Mucosa of descending colon (tissue), 3 donors: ENCODE data around the gene RAD51B. TPM values are rescaled to one million over a fixed set of nuclear protein-coding genes. Genes with fewer than 3 reads are reported as not detected.

Experiments
- ATAC-seq: fragments of 200-7000 bp; cut with Tn5 transposase; one replicate; pipeline ENCODE4 v1.9.1; 2020; ENCODE audit warnings: mild to moderate bottlenecking, moderate library complexity
- DNase-seq, 3 donors: peaks; one replicate each; pipeline ENCODE4 v3.0.0-alpha.2; 2020
- H3K36me3 ChIP-seq: fragments of 200-600 bp; one replicate; pipeline ENCODE4 v1.8.0; 2021; ENCODE audit warnings: low read depth, mild to moderate bottlenecking
- H3K4me1 ChIP-seq: fragments of 200-600 bp; one replicate; pipeline ENCODE4 v1.8.0; 2021; ENCODE audit warnings: low read depth, mild to moderate bottlenecking
- H3K4me3 ChIP-seq: fragments of 200-600 bp; one replicate; pipeline ENCODE4 v1.8.0; 2021; ENCODE audit warnings: mild to moderate bottlenecking
- H3K9me3 ChIP-seq: fragments of 200-600 bp; one replicate; pipeline ENCODE4 v1.8.0; 2021; ENCODE audit warnings: mild to moderate bottlenecking
- CTCF ChIP-seq: fragments of 200-600 bp; IDR thresholded peaks from one replicate; pipeline ENCODE4 v1.8.0; 2022; ENCODE audit warnings: antibody characterized with exemption, mild to moderate bottlenecking
- intact Hi-C, 2 donors: fragments of 100-400 bp; cut with DNase I in 1 of 2; cut with micrococcal nuclease in 1 of 2; formaldehyde crosslinking; loops; one replicate each; pipeline versions ENCODE4 v1.11.0 to v1.11.1; 2022; cut with DNase I, micrococcal nuclease
- total RNA-seq, 3 donors: library from RNA; stranded (reverse); fragmentation: NEBNext Ultra II Directional in 2 of 3; extraction: Animal tissue kit (Norgen Biotek cat#: 25700) in 2 of 3; gene quantifications; one replicate each; pipeline versions ENCODE4 v1.2.1 to v1.2.4, GENCODE V29; 2021 to 2023
- donor health status: DM: no; HTN: no; CAD: no; lungs with moderate emphysema.
- donor health status: DM: no; HTN: no; CAD: no.
- donor health status: DM: no; HTN: yes; CAD: no.

Gene RAD51B
- total RNA-seq, 3 donors from 2014 or later = 15.8 to 23.3 (median 20.9) TPM

- DNase-seq = no peak
- Histone ChIP-seq H3K36me3 (no peaks in the 10 kb centered on the region), H3K4me3 (no peak overlapping the region), H3K9me3 (no peaks in the 10 kb centered on the region), H3K4me1 (peaks cover 19% of the 10 kb centered on the region)
- peak; percentile 60 for ATAC-seq
- TF ChIP-seq CTCF = no peak
- intact Hi-C loops = no loop called here
Observed at GRCh38 chr14:67971627-67972625, 152.3 kb downstream of the RAD51B start.

DNA sequence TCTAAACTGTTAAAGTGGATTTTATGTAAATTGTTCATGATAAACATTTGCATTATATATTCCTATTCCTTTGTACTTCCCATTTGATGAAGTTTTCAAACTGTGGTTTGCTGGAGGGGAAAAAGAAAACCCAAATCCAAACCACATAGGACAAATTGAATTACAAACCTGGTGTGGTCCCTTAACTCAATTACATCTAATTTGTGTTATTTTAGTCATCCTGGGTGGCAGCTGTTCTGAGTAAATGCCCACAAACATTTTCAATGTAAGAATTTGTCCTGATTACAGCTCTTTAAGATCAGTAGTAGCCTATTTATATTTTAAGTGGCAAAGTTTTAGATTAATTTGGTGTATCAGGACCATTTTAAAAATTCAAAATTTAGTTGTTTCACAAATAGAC, 153.9 kb downstream of the RAD51B start:
- TF ChIP-seq CTCF = no peak
- ATAC-seq (no peak), DNase-seq (no peak)
- Histone ChIP-seq H3K4me3 (no peak overlapping the region), H3K4me1 (peaks cover 34% of the 10 kb centered on the region), H3K9me3 (no peaks in the 10 kb centered on the region), H3K36me3 (no peaks in the 10 kb centered on the region)
- intact Hi-C loops = no loop called here

DNA sequence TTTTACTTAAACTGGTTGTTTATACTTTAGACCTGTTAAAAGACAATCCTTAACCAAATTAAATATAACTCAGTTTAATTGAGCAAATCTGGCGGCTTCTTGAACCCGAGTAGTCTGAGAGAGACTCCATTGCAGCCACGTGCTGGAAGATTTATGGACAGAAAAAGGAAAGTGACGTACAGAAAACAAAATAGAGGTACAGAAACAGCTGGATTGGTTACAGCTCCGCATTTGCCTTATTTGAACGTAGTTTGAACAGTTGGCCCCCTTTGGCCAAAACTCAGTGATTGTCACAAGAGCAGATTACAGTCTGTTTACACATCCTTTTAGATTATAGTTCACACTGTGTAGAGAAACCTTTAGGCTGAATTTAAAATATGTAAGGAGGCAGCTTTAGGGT, 155.9 kb downstream of the RAD51B start:
- Histone ChIP-seq H3K4me1 (peaks cover 34% of the 10 kb centered on the region), H3K4me3 (no peak overlapping the region), H3K36me3 (no peaks in the 10 kb centered on the region), H3K9me3 (no peaks in the 10 kb centered on the region)
- no peak for TF ChIP-seq CTCF
- ATAC-seq (no peak), DNase-seq (no peak)
- intact Hi-C loops = no loop called here

GRCh38 chr14:67977434-67978034, 158.0 kb downstream of the RAD51B start:
- intact Hi-C loops = no loop called here
- no peaks in the 10 kb centered on the region for H3K9me3 ChIP-seq
- no peak for TF ChIP-seq CTCF
- H3K4me1 ChIP-seq = peaks cover 21% of the 10 kb centered on the region
- ATAC-seq (peak; percentile 74), DNase-seq (no peak)
- no peaks in the 10 kb centered on the region for H3K36me3 ChIP-seq
- H3K4me3 ChIP-seq = no peak overlapping the region

DNA sequence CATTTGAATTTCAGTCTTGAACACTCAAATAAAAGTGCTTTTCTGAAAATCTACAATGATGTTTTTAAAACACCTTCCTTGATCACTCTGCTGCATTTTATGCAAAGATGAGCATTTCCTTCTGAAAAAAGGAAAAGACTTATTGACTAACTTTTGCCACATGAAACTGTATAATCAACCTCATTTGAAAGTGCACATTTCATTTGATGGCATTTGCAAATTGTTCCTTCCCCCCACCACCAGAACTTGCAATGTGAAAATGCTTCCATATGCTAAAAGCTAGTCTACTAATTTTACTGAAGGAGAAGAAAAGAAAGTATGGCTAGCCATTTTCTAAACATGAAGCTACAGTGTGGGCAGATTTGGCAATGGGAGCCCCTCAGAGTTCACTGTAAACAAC, 159.2 kb downstream of the RAD51B start:
- Histone ChIP-seq H3K36me3 (no peaks in the 10 kb centered on the region), H3K9me3 (no peaks in the 10 kb centered on the region), H3K4me1 (peaks cover 21% of the 10 kb centered on the region), H3K4me3 (no peak overlapping the region)
- no peak for ATAC-seq
- intact Hi-C loops = no loop called here
- TF ChIP-seq CTCF = no peak
- no peak for DNase-seq
